ENCODE results near the gene FAAP20.

DNA sequence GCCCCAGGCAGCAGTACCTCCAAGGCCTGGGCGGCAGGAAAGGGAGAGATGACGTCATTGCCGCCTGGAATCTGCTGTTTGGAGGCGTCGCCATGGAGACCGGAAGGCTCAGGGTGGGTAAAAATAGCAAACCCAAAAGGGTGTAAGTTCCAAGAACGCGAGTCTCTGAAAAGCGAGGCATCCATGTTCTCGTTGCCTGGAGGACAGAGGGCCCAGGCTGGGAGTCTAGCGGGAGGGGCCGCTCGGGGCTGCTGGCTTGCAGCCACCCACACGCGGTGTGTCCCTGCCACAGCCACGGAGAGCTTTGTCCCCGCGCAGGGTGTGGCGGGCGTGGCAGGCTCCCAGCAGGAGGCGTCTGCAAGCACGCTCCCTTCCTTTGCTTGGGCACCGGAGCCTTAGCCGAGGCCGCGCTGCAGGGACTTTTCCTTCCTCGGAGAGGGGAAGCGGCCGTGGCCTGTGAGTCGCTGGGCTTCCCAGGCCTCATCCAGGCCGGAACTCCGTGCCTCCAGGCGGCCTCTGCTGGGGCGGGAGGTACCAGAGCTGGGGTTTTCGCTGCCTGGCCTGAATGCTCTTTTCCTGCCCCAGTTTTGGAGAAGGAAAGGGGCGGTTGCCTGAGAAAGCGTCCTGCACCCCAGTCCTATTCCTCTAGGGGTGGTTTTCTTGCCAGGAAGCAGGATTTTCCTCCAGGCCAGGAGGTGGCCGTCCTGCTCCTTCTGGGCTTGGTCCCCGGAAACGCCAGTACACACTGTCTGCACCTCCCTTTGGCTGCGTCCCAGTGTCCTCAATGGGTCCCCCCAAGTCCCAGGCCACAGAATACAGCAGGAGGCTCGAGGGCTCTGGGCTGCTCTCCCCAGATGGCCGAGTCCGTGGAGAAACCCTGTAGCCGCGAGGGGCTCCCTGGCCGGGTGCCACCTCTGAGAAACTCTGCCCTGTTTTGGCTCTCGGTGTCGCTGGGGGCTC lies 18.2 kb upstream of the FAAP20 start:
- TF ChIP-seq, protein P1, sequence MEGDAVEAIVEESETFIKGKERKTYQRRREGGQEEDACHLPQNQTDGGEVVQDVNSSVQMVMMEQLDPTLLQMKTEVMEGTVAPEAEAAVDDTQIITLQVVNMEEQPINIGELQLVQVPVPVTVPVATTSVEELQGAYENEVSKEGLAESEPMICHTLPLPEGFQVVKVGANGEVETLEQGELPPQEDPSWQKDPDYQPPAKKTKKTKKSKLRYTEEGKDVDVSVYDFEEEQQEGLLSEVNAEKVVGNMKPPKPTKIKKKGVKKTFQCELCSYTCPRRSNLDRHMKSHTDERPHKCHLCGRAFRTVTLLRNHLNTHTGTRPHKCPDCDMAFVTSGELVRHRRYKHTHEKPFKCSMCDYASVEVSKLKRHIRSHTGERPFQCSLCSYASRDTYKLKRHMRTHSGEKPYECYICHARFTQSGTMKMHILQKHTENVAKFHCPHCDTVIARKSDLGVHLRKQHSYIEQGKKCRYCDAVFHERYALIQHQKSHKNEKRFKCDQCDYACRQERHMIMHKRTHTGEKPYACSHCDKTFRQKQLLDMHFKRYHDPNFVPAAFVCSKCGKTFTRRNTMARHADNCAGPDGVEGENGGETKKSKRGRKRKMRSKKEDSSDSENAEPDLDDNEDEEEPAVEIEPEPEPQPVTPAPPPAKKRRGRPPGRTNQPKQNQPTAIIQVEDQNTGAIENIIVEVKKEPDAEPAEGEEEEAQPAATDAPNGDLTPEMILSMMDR (IDR thresholded peaks at IDR 0.05; ENCODE audit: extremely low read depth in 1 of 2, insufficient read depth in 1 of 2, low read depth in 1 of 2, low read length in 2 of 2) = peak; percentile 21 to 25
- peak; percentile 82 for TF ChIP-seq POLR2AphosphoS5 (IDR thresholded peaks at IDR 0.05; ENCODE audit: insufficient read depth, low read depth, low read length)
- TF ChIP-seq FOS (IDR thresholded peaks at IDR 0.05; ENCODE audit: borderline replicate concordance, insufficient read depth, low read length) = peak; percentile 24
- no peak for TF ChIP-seq EZH2 (IDR thresholded peaks at IDR 0.05; ENCODE audit: borderline replicate concordance, low read depth, low read length, severe bottlenecking)
- peak; percentile 71 for TF ChIP-seq POLR2A (IDR thresholded peaks at IDR 0.05; ENCODE audit: low read depth, low read length)
- TF ChIP-seq JUN (IDR thresholded peaks at IDR 0.05; ENCODE audit: borderline replicate concordance, insufficient read depth, insufficient read length, low read depth) = peak; percentile 89
- TF ChIP-seq, protein P2, sequence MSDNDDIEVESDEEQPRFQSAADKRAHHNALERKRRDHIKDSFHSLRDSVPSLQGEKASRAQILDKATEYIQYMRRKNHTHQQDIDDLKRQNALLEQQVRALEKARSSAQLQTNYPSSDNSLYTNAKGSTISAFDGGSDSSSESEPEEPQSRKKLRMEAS (IDR thresholded peaks at IDR 0.05; ENCODE audit: insufficient read depth, insufficient read length) = no peak
- TF ChIP-seq MYC (IDR thresholded peaks at IDR 0.05; ENCODE audit: low read depth, low read length) = no peak
